DND-41 (cell line): ENCODE measurements around the gene CYP19A1.
"Not testable (repeated sequence)": the region's sequence is repeated elsewhere in the genome, so short reads cannot be mapped to it uniquely, and the experiment has no call there.

Source experiments
- ATAC-seq: fragments of 200-7000 bp; cut with Tn5 transposase; 3 replicates; pipeline ENCODE4 v1.9.1; 2021; ENCODE audit warnings: low read depth; ENCODE audit not compliant: insufficient read depth
- DNase-seq: peaks from one replicate; pipeline ENCODE4 v3.0.0-alpha.2; 2020
- H2AFZ ChIP-seq: 2 replicates; pipeline ENCODE4 v1.6.0; 2012; ENCODE audit warnings: low read depth, low read length
- H3K27ac ChIP-seq: 2 replicates; pipeline ENCODE4 v1.5.1; 2012; ENCODE audit warnings: low read length, inconsistent platforms
- H3K27me3 ChIP-seq: fragments of 200-600 bp; sonication (generic); 2 replicates; pipeline ENCODE4 v1.6.0; 2012; ENCODE audit warnings: low read length, mild to moderate bottlenecking, inconsistent platforms; ENCODE audit not compliant: insufficient read depth, poor library complexity
- H3K36me3 ChIP-seq: 2 replicates; pipeline ENCODE4 v1.5.1; 2012; ENCODE audit warnings: low read length, inconsistent platforms; ENCODE audit not compliant: insufficient read depth
- H3K4me1 ChIP-seq: 2 replicates; pipeline ENCODE4 v1.5.1; 2012; ENCODE audit warnings: mild to moderate bottlenecking, low read length; ENCODE audit not compliant: insufficient read depth
- H3K4me2 ChIP-seq: 2 replicates; pipeline ENCODE4 v1.6.0; 2012; ENCODE audit warnings: mild to moderate bottlenecking, moderate library complexity, low read length, inconsistent platforms; ENCODE audit not compliant: insufficient read depth
- H3K4me3 ChIP-seq, 2 experiments: fragments of 200-600 bp in 1 of 2; shearing (Covaris generic) in 1 of 2; 2 replicates each; pipeline ENCODE4 v1.5.1; 2012 to 2016; ENCODE audit warnings: inconsistent platforms in 2 of 2, low read length in 2 of 2, mild to moderate bottlenecking in 2 of 2, low read depth in 1 of 2, moderate library complexity in 1 of 2
- H3K79me2 ChIP-seq: 2 replicates; pipeline ENCODE4 v1.6.0; 2012; ENCODE audit warnings: low read length, inconsistent platforms; ENCODE audit not compliant: insufficient read depth
- H3K9ac ChIP-seq: 2 replicates; pipeline ENCODE4 v1.6.0; 2012; ENCODE audit warnings: low read depth, mild to moderate bottlenecking, inconsistent platforms, low read length, moderate library complexity
- H3K9me3 ChIP-seq: 2 replicates; pipeline ENCODE4 v1.5.1; 2012; ENCODE audit warnings: low read length, moderate library complexity, mild to moderate bottlenecking, inconsistent platforms; ENCODE audit not compliant: insufficient read depth, severe bottlenecking
- H4K20me1 ChIP-seq: 2 replicates; pipeline ENCODE4 v1.6.0; 2012; ENCODE audit warnings: low read length; ENCODE audit not compliant: insufficient read depth
- EZH2 ChIP-seq: IDR thresholded peaks from 3 replicates; pipeline ENCODE4 v1.6.1; 2012; ENCODE audit warnings: borderline replicate concordance, low read depth, mild to moderate bottlenecking, moderate library complexity, low read length, inconsistent platforms; ENCODE audit not compliant: severe bottlenecking
- TF ChIP-seq, protein P1 (sequence below): IDR thresholded peaks from 2 replicates; pipeline ENCODE4 v1.5.1; 2012; ENCODE audit warnings: borderline replicate concordance, low read length, moderate library complexity, mild to moderate bottlenecking; ENCODE audit not compliant: poor library complexity, severe bottlenecking; ENCODE audit errors: extremely low read depth

The CYP19A1 gene

DNA sequence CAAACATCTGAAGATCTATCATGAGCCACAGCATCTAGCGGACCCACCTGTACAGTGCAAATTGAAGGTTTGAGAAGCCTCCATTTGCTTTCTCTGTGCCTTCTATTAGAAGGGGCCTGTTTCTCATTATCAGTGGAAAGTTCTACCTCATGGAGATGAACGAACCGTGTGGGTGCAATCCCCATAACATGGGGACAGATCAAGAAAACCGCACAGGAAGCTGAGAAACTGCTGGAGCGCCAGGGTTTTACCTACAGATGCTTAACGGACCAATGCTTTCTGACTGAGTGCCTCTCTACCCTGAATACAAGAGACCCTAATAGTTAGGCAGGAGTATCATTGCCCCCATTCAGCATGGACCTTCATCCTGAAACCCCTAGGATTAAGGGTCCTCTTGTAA, 53.5 kb downstream of the CYP19A1 start:
- H3K4me3 ChIP-seq: no peak overlapping the region
- DNase-seq (peak; percentile 69), ATAC-seq (peak; percentile 84)
- no peaks in the 10 kb centered on the region for H3K9me3 ChIP-seq
- H3K79me2 ChIP-seq: no peaks in the 10 kb centered on the region
- no peaks in the 10 kb centered on the region for H4K20me1 ChIP-seq
- no peak for TF ChIP-seq EZH2
- TF ChIP-seq, protein P1, sequence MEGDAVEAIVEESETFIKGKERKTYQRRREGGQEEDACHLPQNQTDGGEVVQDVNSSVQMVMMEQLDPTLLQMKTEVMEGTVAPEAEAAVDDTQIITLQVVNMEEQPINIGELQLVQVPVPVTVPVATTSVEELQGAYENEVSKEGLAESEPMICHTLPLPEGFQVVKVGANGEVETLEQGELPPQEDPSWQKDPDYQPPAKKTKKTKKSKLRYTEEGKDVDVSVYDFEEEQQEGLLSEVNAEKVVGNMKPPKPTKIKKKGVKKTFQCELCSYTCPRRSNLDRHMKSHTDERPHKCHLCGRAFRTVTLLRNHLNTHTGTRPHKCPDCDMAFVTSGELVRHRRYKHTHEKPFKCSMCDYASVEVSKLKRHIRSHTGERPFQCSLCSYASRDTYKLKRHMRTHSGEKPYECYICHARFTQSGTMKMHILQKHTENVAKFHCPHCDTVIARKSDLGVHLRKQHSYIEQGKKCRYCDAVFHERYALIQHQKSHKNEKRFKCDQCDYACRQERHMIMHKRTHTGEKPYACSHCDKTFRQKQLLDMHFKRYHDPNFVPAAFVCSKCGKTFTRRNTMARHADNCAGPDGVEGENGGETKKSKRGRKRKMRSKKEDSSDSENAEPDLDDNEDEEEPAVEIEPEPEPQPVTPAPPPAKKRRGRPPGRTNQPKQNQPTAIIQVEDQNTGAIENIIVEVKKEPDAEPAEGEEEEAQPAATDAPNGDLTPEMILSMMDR: no peak
- H3K9ac ChIP-seq: no peak overlapping the region
- no peak overlapping the region for H3K4me2 ChIP-seq
- no peaks in the 10 kb centered on the region for H3K36me3 ChIP-seq
- H3K4me1 ChIP-seq: peaks cover 14% of the 10 kb centered on the region
- no peaks in the 10 kb centered on the region for H3K27me3 ChIP-seq
- no peak overlapping the region for H3K27ac ChIP-seq
- H2AFZ ChIP-seq: peak overlapping the region; percentile 29; the same call in 1 of the 2 replicates

DNA sequence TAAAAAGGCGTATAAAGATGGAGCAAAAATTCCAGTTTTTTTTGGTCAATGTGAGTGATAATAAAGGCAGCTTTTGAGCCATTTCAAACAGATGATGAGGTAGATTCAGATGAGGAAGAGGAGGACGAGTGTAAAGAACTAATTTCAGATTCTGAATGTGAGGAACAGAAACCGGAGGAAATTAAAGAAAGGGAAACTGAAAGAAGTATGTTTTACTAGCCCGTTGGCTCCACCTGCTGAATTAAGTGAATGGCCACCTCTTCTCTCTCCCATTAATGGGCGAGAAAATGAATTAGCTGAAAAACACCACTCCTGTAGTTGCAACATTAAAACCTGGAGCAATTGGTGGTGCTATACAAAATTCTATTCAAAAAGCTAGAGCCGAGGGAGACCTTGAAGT, 55.4 kb downstream of the CYP19A1 start:
- no peaks in the 10 kb centered on the region for H3K36me3 ChIP-seq
- TF ChIP-seq, protein P1: no peak
- TF ChIP-seq EZH2: no peak
- H3K9me3 ChIP-seq: no peaks in the 10 kb centered on the region
- ATAC-seq (no peak), DNase-seq (no peak)
- peaks cover 14% of the 10 kb centered on the region for H3K4me1 ChIP-seq
- H4K20me1 ChIP-seq: no peaks in the 10 kb centered on the region
- no peak overlapping the region for H3K4me2 ChIP-seq
- no peaks in the 10 kb centered on the region for H3K79me2 ChIP-seq
- H3K9ac ChIP-seq: no peak overlapping the region
- H3K27ac ChIP-seq: no peak overlapping the region
- no peak overlapping the region for H2AFZ ChIP-seq
- H3K27me3 ChIP-seq: peaks cover 2% of the 10 kb centered on the region
- no peak overlapping the region for H3K4me3 ChIP-seq

DNA sequence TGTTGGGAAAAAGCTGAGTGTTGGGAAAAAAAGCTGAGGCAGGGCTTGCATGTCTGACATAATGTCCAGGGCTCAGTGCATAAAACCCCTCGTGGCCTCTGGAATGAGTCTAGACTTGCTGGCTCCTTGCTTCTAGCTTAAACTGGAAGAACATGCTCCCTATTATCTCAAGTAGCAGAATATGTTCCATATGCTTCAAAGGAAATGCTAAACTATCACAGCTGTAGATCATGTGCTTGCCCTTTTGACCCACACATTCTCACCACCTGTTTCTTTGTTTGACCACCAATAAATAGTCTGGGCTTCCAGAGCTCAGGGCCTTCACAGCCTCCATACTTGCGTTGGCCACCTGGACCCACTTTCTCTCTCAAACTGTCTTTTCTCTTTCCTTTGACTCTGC, 56.2 kb downstream of the CYP19A1 start:
- H2AFZ ChIP-seq, H3K27me3 ChIP-seq, H3K4me2 ChIP-seq, H3K9me3 ChIP-seq, H3K36me3 ChIP-seq, H3K27ac ChIP-seq, H3K9ac ChIP-seq, H4K20me1 ChIP-seq, DNase-seq, H3K79me2 ChIP-seq, ATAC-seq, H3K4me3 ChIP-seq: not testable (repeated sequence)
- H3K4me1 ChIP-seq: peaks cover 14% of the 10 kb centered on the region

DNA sequence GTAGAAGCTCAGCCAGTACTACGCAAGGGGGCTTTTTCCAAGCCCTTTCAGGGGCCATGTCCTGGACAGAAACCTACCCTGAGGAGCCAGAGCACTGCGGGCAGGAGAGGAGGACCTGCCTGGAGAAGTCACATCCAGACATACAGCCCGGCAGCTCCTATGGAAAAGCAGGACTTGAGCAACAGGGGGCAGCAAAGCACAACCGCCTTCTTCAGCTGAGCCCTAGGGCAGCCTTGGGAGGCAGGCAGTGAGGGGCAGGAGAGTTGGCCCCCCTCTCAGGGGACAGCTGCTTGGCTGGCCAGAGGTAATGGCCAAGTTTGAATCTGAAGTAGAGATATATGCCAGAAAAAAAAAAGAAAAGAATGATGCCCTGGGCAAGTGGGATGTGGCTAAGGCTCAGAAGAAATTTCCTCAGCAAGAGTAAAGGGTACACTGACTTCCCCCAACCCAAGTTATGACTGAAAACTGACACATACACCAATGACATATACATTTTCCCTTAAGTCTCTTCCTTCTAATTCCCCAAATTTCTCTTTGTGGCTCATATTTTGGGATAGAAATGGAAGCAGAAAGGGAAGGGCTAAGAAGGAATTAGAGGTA, 56.9 kb downstream of the CYP19A1 start:
- H3K27ac ChIP-seq: no peak overlapping the region
- peaks cover 14% of the 10 kb centered on the region for H3K4me1 ChIP-seq
- H3K79me2 ChIP-seq: no peaks in the 10 kb centered on the region
- DNase-seq: peak; percentile 53
- no peak overlapping the region for H3K9ac ChIP-seq
- no peaks in the 10 kb centered on the region for H3K9me3 ChIP-seq
- peak; percentile 73 for ATAC-seq
- H3K36me3 ChIP-seq: no peaks in the 10 kb centered on the region
- H3K27me3 ChIP-seq: peaks cover 3% of the 10 kb centered on the region
- no peak overlapping the region for H3K4me2 ChIP-seq
- H3K4me3 ChIP-seq: no peak overlapping the region
- TF ChIP-seq EZH2: no peak
- TF ChIP-seq, protein P1: peak; percentile 65
- no peaks in the 10 kb centered on the region for H4K20me1 ChIP-seq
- H2AFZ ChIP-seq: no peak overlapping the region
